ENCODE results near the gene PTPRCAP. TPM values are rescaled to one million over a fixed set of nuclear protein-coding genes. Genes with fewer than 3 reads are reported as not detected.

Gene PTPRCAP
- total and polyA plus RNA-seq, 9 of the 15 experiments (the other 6 are each of a cell fraction or from before 2014, with no cell fraction given): 0.22 to 2.0 (median 1.1) TPM; not detected in 4

GRCh38 chr11:67401495-67402191 is 35.8 kb downstream of the PTPRCAP start, which contains the start of gene PPP1CA (continued):
- no peak for TF ChIP-seq MTF1 (CRISPR knock-in tag; IDR thresholded peaks at IDR 0.05; ENCODE audit: borderline replicate concordance)
- no peak for TF ChIP-seq TBL1XR1 (IDR thresholded peaks at IDR 0.05; ENCODE audit: low read length in 2 of 2)
- no peak; the same call in 1 of the 2 replicates for TF ChIP-seq CBX1 (IDR thresholded peaks at IDR 0.05; ENCODE audit: low read depth)
- TF ChIP-seq ELF1 (tag; IDR thresholded peaks at IDR 0.05): peak; percentile 96
- TF ChIP-seq POLR2A (conservative IDR thresholded peaks at IDR 0.05): peak; percentile 84; the same call in 1 of the 2 replicates
- no peak for TF ChIP-seq ZKSCAN8 (CRISPR knock-in tag; IDR thresholded peaks at IDR 0.05)
- TF ChIP-seq UBTF (IDR thresholded peaks at IDR 0.05; ENCODE audit: borderline replicate concordance in 1 of 2, low read depth in 2 of 2, low read length in 2 of 2): 0 out of 4 replicates have a peak, but pooled peaks of 1 of the 2 experiments have one; percentile 11
- no peak for TF ChIP-seq ZNF41 (CRISPR knock-in tag; conservative IDR thresholded peaks at IDR 0.05)
- peak; percentile 58; the same call in 1 of the 2 replicates for TF ChIP-seq NFIC (IDR thresholded peaks at IDR 0.05)
- TF ChIP-seq GABPB2 (CRISPR knock-in tag; conservative IDR thresholded peaks at IDR 0.05): no peak
- TF ChIP-seq FOXP4 (CRISPR knock-in tag; IDR thresholded peaks at IDR 0.05; ENCODE audit: borderline replicate concordance): no peak
- no peak for TF ChIP-seq HDAC6 (IDR thresholded peaks at IDR 0.05; ENCODE audit: low read depth, low read length)
- TF ChIP-seq NEUROD1 (IDR thresholded peaks at IDR 0.05; ENCODE audit: borderline replicate concordance, low read depth, low read length, partially characterized antibody): no peak
- TF ChIP-seq E2F1 (CRISPR knock-in tag; IDR thresholded peaks at IDR 0.05): no peak
- no peak for TF ChIP-seq EP300 (IDR thresholded peaks at IDR 0.05; ENCODE audit: low read length)
- TF ChIP-seq NFRKB (IDR thresholded peaks at IDR 0.05; ENCODE audit: low read depth): no peak
- no peak for TF ChIP-seq ETS2 (tag; IDR thresholded peaks at IDR 0.05; ENCODE audit: borderline replicate concordance, poor library complexity, severe bottlenecking)
- TF ChIP-seq ZKSCAN1 (IDR thresholded peaks at IDR 0.05; ENCODE audit: low read depth, low read length): no peak
- TF ChIP-seq XRCC4 (IDR thresholded peaks at IDR 0.05; ENCODE audit: extremely low read depth, insufficient read depth, insufficient read length): no peak
- TF ChIP-seq RUNX1 (IDR thresholded peaks at IDR 0.05; ENCODE audit: low read depth): no peak
- TF ChIP-seq SIX5 (IDR thresholded peaks at IDR 0.05; ENCODE audit: borderline replicate concordance in 1 of 2, insufficient read depth in 1 of 2, low read depth in 1 of 2, low read length in 2 of 2): no peak
- no peak for TF ChIP-seq ZNF384 (IDR thresholded peaks at IDR 0.05; ENCODE audit: low read depth, low read length)
- no peak for TF ChIP-seq ZNF239 (CRISPR knock-in tag; IDR thresholded peaks at IDR 0.05)
- TF ChIP-seq HLTF (IDR thresholded peaks at IDR 0.05): no peak
- TF ChIP-seq SREBF2 (CRISPR knock-in tag; IDR thresholded peaks at IDR 0.05): no peak
